ENCODE data around the gene CSF2RB. TPM values are rescaled to one million over a fixed set of nuclear protein-coding genes. Genes with fewer than 3 reads are reported as not detected.

CSF2RB gene
- total RNA-seq, 1 donor from 2014 or later: not detected

DNA sequence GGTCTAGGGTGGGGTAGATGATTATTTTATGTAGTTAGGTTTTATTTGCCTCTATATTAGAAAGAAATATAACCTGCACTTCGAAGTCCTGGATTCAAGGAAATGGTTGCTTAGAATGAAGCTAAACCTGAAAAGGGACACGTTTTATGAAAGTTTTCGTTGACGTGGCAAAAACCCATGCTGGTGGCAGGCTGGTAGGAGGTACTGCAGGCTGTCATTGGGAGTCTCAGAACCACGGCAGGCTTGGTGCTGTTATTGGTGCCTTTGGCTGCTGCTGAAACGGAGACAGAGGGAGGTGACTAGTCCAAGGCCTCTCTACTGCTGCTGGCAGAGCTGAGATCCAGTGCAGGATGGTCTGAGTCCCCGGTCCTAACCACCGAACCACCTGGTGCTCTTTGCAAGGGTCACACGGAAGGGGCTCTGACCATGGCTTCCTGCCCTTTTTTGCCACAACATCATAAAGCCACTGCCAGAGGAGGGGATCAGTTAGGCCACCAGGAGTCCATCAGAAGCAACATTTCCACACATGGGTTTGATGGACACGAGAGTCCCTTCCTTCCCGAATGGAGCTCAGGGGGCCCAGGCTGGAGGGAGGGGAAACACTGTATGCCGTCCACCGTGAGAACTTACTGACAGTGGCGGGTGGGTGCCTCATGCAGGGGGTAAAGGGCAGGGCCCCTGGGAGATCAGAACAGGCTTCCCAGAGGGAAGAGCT, 13.4 kb downstream of the CSF2RB start:
- DNase-seq: no peak

DNA sequence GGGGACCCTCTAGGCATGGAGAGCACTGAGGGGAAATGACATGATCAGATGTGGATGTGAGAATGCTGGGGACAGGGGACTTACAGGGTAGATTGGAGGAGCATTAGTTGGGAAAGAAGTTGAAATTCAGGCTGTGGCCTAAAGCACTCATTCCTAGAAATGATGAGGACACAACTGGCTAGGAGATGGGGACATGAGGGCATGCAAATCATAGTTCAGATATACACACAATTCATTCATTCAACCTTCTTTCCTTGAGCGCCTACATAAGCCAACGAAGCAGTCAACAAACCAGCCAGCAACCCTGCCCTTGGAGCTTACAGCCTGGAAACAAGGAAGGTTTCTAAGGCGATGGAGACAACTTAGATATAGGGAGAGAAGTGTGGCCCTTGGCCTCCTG, 14.2 kb downstream of the CSF2RB start:
- Mint-ChIP-seq H3K4me1 (ENCODE audit: low read depth, unreplicated experiment) (peaks cover 8% of the 10 kb centered on the region), H3K9me3 (ENCODE audit: unreplicated experiment) (peaks cover 9% of the 10 kb centered on the region), H3K4me3 (ENCODE audit: unreplicated experiment) (no peak overlapping the region), H3K27me3 (ENCODE audit: unreplicated experiment) (peaks cover 8% of the 10 kb centered on the region), H3K36me3 (ENCODE audit: unreplicated experiment) (no peaks in the 10 kb centered on the region), H3K27ac (ENCODE audit: unreplicated experiment) (no peak overlapping the region)
- TF ChIP-seq, protein P1, sequence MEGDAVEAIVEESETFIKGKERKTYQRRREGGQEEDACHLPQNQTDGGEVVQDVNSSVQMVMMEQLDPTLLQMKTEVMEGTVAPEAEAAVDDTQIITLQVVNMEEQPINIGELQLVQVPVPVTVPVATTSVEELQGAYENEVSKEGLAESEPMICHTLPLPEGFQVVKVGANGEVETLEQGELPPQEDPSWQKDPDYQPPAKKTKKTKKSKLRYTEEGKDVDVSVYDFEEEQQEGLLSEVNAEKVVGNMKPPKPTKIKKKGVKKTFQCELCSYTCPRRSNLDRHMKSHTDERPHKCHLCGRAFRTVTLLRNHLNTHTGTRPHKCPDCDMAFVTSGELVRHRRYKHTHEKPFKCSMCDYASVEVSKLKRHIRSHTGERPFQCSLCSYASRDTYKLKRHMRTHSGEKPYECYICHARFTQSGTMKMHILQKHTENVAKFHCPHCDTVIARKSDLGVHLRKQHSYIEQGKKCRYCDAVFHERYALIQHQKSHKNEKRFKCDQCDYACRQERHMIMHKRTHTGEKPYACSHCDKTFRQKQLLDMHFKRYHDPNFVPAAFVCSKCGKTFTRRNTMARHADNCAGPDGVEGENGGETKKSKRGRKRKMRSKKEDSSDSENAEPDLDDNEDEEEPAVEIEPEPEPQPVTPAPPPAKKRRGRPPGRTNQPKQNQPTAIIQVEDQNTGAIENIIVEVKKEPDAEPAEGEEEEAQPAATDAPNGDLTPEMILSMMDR (IDR thresholded peaks at IDR 0.05; ENCODE audit: partially characterized antibody, unreplicated experiment): no peak
- DNase-seq: no peak

More for the DNA sequence above, 13.4 kb downstream of the CSF2RB start:
- peak overlapping the region; percentile 28 for H3K27ac Mint-ChIP-seq (ENCODE audit: unreplicated experiment)
- H3K36me3 Mint-ChIP-seq (ENCODE audit: unreplicated experiment): no peaks in the 10 kb centered on the region
- H3K27me3 Mint-ChIP-seq (ENCODE audit: unreplicated experiment): peaks cover 8% of the 10 kb centered on the region
- no peak overlapping the region for H3K4me3 Mint-ChIP-seq (ENCODE audit: unreplicated experiment)
- peaks cover 9% of the 10 kb centered on the region for H3K9me3 Mint-ChIP-seq (ENCODE audit: unreplicated experiment)
- TF ChIP-seq, protein P1 (IDR thresholded peaks at IDR 0.05; ENCODE audit: partially characterized antibody, unreplicated experiment): no peak
- H3K4me1 Mint-ChIP-seq (ENCODE audit: low read depth, unreplicated experiment): peaks cover 8% of the 10 kb centered on the region

DNA sequence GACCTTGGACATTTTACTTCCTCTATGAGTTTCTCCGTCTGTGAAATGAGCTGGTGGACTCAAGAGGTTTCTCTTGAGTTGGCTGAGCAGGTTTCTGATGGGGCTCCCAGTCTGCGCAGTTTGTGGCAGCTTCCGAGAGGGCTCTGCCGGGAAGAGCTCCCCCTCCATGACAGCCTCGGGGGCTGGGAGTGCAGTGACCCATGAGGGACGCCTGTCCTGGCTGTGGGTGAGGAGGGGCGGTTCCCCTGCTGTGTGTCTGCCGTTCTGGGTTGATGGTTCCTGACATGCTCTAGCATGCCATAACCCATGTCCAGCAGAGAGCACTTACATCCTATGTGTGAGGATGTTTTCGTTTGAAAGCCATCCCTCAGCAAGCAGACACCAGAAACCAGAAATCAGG, 14.8 kb downstream of the CSF2RB start:
- no peak overlapping the region for H3K27ac Mint-ChIP-seq (ENCODE audit: unreplicated experiment)
- peaks cover 8% of the 10 kb centered on the region for H3K4me1 Mint-ChIP-seq (ENCODE audit: low read depth, unreplicated experiment)
- peaks cover 8% of the 10 kb centered on the region for H3K27me3 Mint-ChIP-seq (ENCODE audit: unreplicated experiment)
- no peak overlapping the region for H3K4me3 Mint-ChIP-seq (ENCODE audit: unreplicated experiment)
- peaks cover 9% of the 10 kb centered on the region for H3K9me3 Mint-ChIP-seq (ENCODE audit: unreplicated experiment)
- TF ChIP-seq, protein P1 (IDR thresholded peaks at IDR 0.05; ENCODE audit: partially characterized antibody, unreplicated experiment): no peak
- no peaks in the 10 kb centered on the region for H3K36me3 Mint-ChIP-seq (ENCODE audit: unreplicated experiment)
- no peak for DNase-seq

DNA sequence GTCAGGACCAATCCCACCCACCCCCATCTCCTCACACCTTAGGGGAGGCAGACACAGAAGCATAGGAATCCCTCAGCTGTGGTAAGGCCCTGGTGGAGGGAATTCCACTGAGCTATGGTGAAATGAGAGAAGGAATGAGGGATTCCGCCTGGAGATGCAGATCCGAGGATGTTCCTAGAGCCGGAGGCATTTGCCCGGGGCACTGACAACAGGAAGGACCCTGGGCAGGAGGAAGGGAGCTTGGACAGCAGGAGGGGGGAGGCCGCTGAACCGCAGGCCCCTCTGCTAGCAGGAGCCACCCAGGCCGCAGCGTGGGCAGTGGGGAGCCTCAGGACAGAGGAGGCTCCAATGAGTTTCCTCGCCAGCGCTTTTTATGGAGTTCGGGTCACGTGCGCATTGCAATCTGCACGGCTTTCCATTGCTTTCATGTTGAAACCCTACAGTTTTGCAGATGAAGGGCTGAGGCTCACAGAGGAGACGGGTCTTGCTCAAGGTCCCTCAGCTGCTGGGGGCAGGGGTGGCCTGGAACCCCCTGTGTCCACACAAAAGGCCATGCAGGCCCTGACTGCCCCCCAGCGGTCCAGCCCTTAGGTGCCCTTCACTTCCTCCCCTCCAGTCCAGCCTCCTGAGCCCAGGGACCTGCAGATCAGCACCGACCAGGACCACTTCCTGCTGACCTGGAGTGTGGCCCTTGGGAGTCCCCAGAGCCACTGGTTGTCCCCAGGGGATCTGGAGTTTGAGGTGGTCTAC, 15.5 kb downstream of the CSF2RB start:
- no peaks in the 10 kb centered on the region for H3K36me3 Mint-ChIP-seq (ENCODE audit: unreplicated experiment)
- peaks cover 8% of the 10 kb centered on the region for H3K27me3 Mint-ChIP-seq (ENCODE audit: unreplicated experiment)
- H3K27ac Mint-ChIP-seq (ENCODE audit: unreplicated experiment): no peak overlapping the region

More for the DNA sequence above, 15.5 kb downstream of the CSF2RB start:
- Mint-ChIP-seq H3K4me3 (ENCODE audit: unreplicated experiment) (no peak overlapping the region), H3K9me3 (ENCODE audit: unreplicated experiment) (peaks cover 9% of the 10 kb centered on the region), H3K4me1 (ENCODE audit: low read depth, unreplicated experiment) (peaks cover 8% of the 10 kb centered on the region)
- no peak for DNase-seq
- TF ChIP-seq, protein P1 (IDR thresholded peaks at IDR 0.05; ENCODE audit: partially characterized antibody, unreplicated experiment): no peak

Measured in glutamatergic neuron (in vitro differentiated cells).